Activated naive CD4-positive, alpha-beta T cell (primary cell): ENCODE results near the gene PRKAG2.

Experiments used
- DNase-seq, 4 experiments: peaks; one replicate each; lab custom pipeline; 2025; lab: John Stamatoyannopoulos, UW

The PRKAG2 gene

GRCh38 chr7:151744656-151745638 is 132.0 kb downstream of the PRKAG2 start:
- DNase-seq: no peak

GRCh38 chr7:151744051-151744580 is 132.8 kb downstream of the PRKAG2 start:
- DNase-seq: no peak

- no peak for DNase-seq
Measured at GRCh38 chr7:151743481-151743983, 133.4 kb downstream of the PRKAG2 start.

- no peak for DNase-seq
Measured at GRCh38 chr7:151742713-151743480, 134.0 kb downstream of the PRKAG2 start.

- no peak for DNase-seq
Measured at GRCh38 chr7:151741585-151741984, 135.3 kb downstream of the PRKAG2 start.

GRCh38 chr7:151740081-151740851 is 136.6 kb downstream of the PRKAG2 start:
- no peak for DNase-seq

GRCh38 chr7:151738925-151739324 is 138.0 kb downstream of the PRKAG2 start:
- DNase-seq: no peak

- no peak for DNase-seq
Measured at GRCh38 chr7:151736403-151736909, 140.5 kb downstream of the PRKAG2 start.

- no peak for DNase-seq
Measured at GRCh38 chr7:151735851-151736402, 141.0 kb downstream of the PRKAG2 start.

GRCh38 chr7:151735186-151735850 is 141.6 kb downstream of the PRKAG2 start:
- DNase-seq: no peak

GRCh38 chr7:151732834-151733592 is 143.9 kb downstream of the PRKAG2 start:
- no peak for DNase-seq

GRCh38 chr7:151732292-151732691 is 144.6 kb downstream of the PRKAG2 start:
- no peak for DNase-seq

GRCh38 chr7:151731022-151731441 is 145.9 kb downstream of the PRKAG2 start:
- DNase-seq: no peak

- no peak for DNase-seq
Measured at GRCh38 chr7:151730591-151730990, 146.3 kb downstream of the PRKAG2 start.

GRCh38 chr7:151729521-151729921 is 147.4 kb downstream of the PRKAG2 start:
- DNase-seq: no peak

GRCh38 chr7:151728746-151729145 is 148.2 kb downstream of the PRKAG2 start:
- no peak for DNase-seq

GRCh38 chr7:151728286-151728660 is 148.6 kb downstream of the PRKAG2 start:
- no peak for DNase-seq

- DNase-seq: no peak
Measured at GRCh38 chr7:151727579-151728285, 149.2 kb downstream of the PRKAG2 start.
